ENCODE results near the gene GABRA4.

Gene GABRA4

DNA sequence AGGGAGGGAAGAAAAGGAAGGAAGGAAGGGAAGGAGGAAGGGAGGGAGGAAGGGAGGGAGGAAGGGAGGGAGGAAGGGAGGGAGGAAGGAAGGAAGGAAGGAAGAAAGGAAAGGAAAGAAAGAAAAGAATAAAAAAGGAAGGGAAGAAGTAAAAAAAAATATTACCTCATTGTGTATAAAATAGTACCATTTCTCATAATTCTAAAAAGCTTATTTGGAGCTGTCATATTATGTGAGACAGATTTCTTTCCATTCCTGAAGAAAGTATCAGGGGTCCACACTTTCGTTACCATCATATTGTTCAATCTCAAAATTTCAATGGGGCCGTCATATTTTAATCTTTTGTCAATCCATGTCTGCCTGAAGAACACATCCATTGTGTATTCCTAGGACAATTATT, 16.1 kb downstream of the GABRA4 start:
- no peaks in the 10 kb centered on the region for H3K9me3 ChIP-seq
- no peak overlapping the region for H3K4me3 ChIP-seq (ENCODE audit: low read depth, low read length)
- TF ChIP-seq, protein P1, sequence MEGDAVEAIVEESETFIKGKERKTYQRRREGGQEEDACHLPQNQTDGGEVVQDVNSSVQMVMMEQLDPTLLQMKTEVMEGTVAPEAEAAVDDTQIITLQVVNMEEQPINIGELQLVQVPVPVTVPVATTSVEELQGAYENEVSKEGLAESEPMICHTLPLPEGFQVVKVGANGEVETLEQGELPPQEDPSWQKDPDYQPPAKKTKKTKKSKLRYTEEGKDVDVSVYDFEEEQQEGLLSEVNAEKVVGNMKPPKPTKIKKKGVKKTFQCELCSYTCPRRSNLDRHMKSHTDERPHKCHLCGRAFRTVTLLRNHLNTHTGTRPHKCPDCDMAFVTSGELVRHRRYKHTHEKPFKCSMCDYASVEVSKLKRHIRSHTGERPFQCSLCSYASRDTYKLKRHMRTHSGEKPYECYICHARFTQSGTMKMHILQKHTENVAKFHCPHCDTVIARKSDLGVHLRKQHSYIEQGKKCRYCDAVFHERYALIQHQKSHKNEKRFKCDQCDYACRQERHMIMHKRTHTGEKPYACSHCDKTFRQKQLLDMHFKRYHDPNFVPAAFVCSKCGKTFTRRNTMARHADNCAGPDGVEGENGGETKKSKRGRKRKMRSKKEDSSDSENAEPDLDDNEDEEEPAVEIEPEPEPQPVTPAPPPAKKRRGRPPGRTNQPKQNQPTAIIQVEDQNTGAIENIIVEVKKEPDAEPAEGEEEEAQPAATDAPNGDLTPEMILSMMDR (IDR thresholded peaks at IDR 0.05; ENCODE audit: low read depth, low read length), result no peak
- no peaks in the 10 kb centered on the region for H3K27me3 ChIP-seq
- no peaks in the 10 kb centered on the region for H3K36me3 ChIP-seq
- peaks cover 34% of the 10 kb centered on the region for H3K4me1 ChIP-seq
- DNase-seq, result no peak

DNA sequence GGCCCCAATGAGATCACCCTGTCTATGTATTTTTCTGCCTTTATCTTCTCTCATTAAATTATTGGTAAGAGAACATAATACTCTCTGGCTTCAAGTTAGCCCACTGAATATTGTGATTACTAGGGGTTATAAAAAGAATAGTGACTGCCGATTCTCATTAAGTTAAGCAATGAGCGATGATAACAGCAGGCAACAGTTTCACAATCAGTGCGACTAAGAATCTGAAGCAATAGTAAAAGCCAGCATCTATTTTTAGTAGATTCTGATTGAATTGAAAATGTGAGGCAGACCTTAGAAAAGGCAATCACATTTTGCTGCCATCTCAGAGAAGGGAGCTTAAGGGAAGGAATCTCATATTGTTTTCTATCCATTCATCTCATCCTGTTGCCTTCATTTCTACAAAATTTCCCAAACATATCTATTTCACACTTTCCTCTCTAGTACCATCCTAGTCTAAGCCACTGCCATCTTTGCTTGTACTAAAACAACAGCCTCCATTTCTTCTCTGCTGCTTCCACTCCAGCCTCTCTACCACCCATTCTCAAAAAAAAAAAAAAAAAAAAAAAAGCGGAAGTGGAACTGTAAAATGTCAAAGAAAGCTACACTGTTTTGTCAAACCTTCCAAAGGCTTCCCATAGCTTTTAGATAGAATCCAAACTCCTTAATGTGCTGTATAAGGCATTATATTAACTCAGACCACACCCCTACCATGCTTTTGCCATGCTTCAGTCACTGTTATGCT, 17.4 kb downstream of the GABRA4 start:
- H3K9me3 ChIP-seq, result no peaks in the 10 kb centered on the region
- H3K4me1 ChIP-seq, result peaks cover 34% of the 10 kb centered on the region
- TF ChIP-seq, protein P1 (IDR thresholded peaks at IDR 0.05; ENCODE audit: low read depth, low read length), result no peak
- H3K36me3 ChIP-seq, result no peaks in the 10 kb centered on the region
- no peak for DNase-seq
- H3K4me3 ChIP-seq (ENCODE audit: low read depth, low read length), result peak overlapping the region; percentile 12; the same call in 1 of the 2 replicates
- no peaks in the 10 kb centered on the region for H3K27me3 ChIP-seq

DNA sequence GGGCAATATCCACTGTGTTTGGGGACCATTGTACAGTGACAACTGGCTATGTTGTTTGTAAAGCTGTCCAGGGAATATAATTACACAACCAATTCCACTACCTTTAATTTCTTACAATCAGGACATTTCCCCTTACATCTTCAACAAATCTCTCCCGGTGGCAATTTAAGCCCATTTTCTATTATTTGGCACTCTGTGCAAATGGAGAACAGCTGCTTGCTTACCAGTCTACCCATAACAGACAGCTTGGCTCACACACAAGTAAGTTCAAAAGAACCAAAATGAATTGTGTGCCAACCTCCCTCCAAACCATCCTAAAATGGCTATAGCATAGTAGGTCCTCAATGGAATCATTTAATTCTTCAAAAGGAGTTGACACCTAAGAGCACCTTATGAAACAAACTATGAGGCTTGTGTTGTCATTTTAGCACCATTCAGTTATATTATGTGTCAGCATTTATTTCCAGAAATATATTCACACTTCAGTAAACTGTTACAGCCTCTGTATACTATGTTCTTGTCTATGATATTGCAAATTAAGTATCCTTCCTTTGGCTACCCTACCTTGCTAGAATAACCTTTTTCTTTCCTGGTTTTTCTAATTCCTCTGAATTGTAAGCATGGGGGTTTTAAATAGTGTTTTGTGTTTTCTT, 18.4 kb downstream of the GABRA4 start:
- no peak for DNase-seq
- no peak overlapping the region for H3K4me3 ChIP-seq (ENCODE audit: low read depth, low read length)
- TF ChIP-seq, protein P1 (IDR thresholded peaks at IDR 0.05; ENCODE audit: low read depth, low read length), result no peak

DNA sequence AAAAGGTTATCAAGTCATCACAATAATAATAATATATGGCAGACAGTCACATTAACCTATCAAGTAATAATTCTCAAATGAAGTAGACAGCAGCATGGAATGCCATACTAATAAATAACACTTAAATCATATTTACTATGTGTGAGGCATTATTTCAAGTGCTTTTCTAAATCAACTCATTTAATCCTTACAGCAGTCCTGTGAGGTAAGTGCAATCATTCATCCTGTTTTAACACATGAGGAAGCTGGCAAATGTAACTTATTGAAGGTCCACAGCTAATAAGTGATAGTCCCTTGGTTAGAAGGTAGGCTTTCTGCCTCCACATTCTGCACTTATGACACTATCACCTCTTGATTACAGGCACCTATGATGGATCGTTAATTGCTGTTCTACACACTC, 24.5 kb downstream of the GABRA4 start:
- DNase-seq, result no peak
- Histone ChIP-seq H3K4me1 (peaks cover 26% of the 10 kb centered on the region), H3K36me3 (no peaks in the 10 kb centered on the region), H3K9me3 (no peaks in the 10 kb centered on the region), H3K4me3 (ENCODE audit: low read depth, low read length) (no peak overlapping the region), H3K27me3 (no peaks in the 10 kb centered on the region)
- TF ChIP-seq, protein P1 (IDR thresholded peaks at IDR 0.05; ENCODE audit: low read depth, low read length), result no peak

More for the DNA sequence above, 18.4 kb downstream of the GABRA4 start:
- no peaks in the 10 kb centered on the region for H3K27me3 ChIP-seq
- no peaks in the 10 kb centered on the region for H3K36me3 ChIP-seq
- H3K9me3 ChIP-seq, result no peaks in the 10 kb centered on the region
- peaks cover 34% of the 10 kb centered on the region for H3K4me1 ChIP-seq

DNA sequence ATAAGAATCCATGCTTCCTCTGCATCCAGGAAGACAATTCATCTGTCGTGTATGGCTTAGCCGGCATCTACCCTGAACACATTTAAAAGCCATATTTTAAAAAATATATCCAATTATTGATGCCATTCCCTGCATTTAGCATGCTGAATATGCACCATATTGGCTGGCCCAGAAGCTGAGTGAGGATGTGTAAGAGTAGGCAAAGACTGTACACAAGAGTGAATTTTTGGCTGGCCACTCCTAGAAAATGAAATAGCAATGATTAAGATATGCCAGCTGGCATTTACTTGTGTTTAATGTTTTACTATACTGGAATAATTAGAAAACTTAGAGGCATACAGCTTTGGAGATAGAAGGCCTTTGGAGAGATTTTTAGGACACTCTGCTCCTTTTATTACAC, 25.8 kb downstream of the GABRA4 start:
- Histone ChIP-seq H3K36me3 (no peaks in the 10 kb centered on the region), H3K4me1 (peaks cover 29% of the 10 kb centered on the region), H3K27me3 (no peaks in the 10 kb centered on the region), H3K9me3 (no peaks in the 10 kb centered on the region), H3K4me3 (ENCODE audit: low read depth, low read length) (no peak overlapping the region)
- DNase-seq, result no peak
- TF ChIP-seq, protein P1 (IDR thresholded peaks at IDR 0.05; ENCODE audit: low read depth, low read length), result no peak
